Measurements from ENCODE around the gene SERTAD3.

SERTAD3 gene

DNA sequence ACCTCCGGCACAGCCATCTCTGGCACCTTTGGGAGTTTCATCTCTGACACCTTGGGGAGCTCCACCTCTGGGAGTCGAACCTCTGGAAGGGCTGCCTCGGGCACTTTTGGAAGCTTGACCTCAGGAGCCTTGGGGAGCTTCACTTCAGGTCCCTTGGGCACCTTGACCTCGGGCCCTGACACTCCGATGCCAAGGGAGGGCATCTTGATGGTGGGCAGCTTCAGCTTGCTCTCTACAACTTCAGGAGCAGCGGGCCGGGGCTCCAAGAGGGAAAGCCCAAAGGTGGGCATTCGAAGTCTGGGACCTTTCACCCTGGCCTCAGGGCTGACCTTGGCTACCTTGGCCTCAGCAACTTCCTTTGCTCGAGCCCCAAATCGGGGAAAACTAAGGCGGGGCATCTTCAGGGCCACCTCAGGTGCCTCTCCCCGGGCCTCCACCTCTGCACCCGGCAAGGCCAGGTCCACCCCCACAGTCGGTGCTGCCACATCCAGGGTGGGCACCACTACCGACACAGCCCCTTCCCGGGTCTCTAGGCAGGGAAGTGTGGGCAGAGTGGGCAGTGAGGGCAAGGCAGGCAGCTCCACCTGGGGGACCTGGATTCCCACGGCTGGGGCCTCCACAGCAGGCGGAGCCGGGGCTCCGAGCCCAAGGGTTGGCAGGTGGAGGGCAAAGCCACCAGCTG, 47.1 kb downstream of the SERTAD3 start:
- no peak for TF ChIP-seq CTCF (IDR thresholded peaks at IDR 0.05)

GRCh38 chr19:40395956-40396355, 48.2 kb downstream of the SERTAD3 start:
- TF ChIP-seq CTCF (IDR thresholded peaks at IDR 0.05): no peak

GRCh38 chr19:40394816-40395210, 49.3 kb downstream of the SERTAD3 start:
- TF ChIP-seq CTCF (IDR thresholded peaks at IDR 0.05): no peak

- TF ChIP-seq CTCF (IDR thresholded peaks at IDR 0.05): no peak
Measured at GRCh38 chr19:40393894-40394815, 50.0 kb downstream of the SERTAD3 start.

DNA sequence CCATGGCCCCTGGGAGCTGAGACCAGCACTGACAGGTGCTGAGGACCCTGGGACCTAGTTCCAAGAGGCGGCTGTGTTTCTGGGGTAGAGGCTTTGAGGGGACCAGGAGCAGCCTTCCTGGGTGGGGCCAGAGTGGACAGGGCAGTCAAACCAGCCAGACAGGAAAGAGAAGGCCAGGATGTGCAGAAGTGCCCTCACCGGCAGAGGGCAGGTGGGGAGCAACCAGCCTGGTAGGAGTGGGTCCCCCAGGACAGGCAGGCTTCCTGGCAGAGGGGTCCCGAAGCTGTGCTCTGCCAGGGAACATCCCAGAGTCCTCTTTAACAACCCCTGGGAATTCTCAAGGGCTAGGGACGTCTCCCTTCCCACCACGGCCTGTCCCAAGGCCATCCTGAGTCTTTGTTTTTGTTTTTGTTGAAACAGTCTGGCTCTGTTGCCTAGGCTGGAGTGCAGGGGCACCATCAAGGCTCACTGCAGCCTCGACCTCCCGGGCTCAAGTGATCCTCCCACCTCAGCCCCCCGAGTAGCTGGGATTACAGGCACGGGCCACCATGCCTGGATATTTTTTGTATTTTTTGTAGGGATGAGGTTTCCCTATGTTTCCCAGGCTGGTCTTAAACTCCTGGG, 51.1 kb downstream of the SERTAD3 start:
- peak; percentile 46 for TF ChIP-seq CTCF (IDR thresholded peaks at IDR 0.05)

DNA sequence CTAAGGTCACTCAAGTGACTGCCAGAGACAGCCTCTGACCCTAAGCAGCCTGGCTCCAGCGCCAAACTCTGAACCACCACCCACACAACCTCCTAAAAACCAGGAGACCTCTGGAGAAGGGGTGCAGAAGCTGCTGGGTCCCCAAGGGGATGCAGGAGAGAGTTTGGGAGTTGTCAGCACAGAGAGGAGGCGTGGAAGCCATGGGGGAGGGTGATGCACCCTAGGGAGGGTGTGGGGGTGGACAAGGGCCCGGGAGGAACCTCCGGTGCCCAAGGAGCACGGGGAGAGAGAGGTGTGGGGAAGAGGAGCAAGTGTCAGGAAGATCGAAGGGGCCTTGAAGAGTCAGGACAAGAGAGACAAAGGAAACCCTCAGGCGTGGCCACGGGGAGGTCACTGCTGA, 52.0 kb downstream of the SERTAD3 start:
- TF ChIP-seq CTCF (IDR thresholded peaks at IDR 0.05): no peak
